Peyer's patch (tissue), 4 donors: ENCODE data around the gene ABCD1.

ENCODE experiments used
- CTCF ChIP-seq, 6 experiments: fragments of 450-650 bp in 4 of 6; fragments of 200-600 bp in 2 of 6; sonication (generic) in 1 of 6; IDR thresholded peaks; one replicate each; pipeline ENCODE4 v1.5.1; 2017 to 2019; ENCODE audit warnings: antibody characterized with exemption in 6 of 6, mild to moderate bottlenecking in 3 of 6, moderate library complexity in 1 of 6
- POLR2A ChIP-seq, 2 donors: fragments of 450-650 bp; IDR thresholded peaks; one replicate each; pipeline ENCODE4 v1.5.1; 2017; ENCODE audit warnings: antibody characterized with exemption in 2 of 2, mild to moderate bottlenecking in 2 of 2, moderate library complexity in 2 of 2

GRCh38 chrX:153690466-153690865 lies 34.2 kb upstream of the ABCD1 start:
- TF ChIP-seq CTCF (IDR thresholded peaks at IDR 0.05) (no peak), POLR2A (IDR thresholded peaks at IDR 0.05) (no peak)
